K562 (cell line): ENCODE measurements around the gene DAP. TPM values are rescaled to one million over a fixed set of nuclear protein-coding genes. Genes with fewer than 3 reads are reported as not detected.

Source experiments
- ATF3 ChIP-seq, 2 experiments: fragments of 450-650 bp in 1 of 2; sonication (generic) in 1 of 2; formaldehyde crosslinking in 1 of 2; IDR thresholded peaks in 1 of 2; conservative IDR thresholded peaks in 1 of 2; 2 replicates each; pipeline versions ENCODE4 v1.6.1 to v1.8.1; 2016 to 2023; ENCODE audit warnings: mild to moderate bottlenecking in 2 of 2, moderate library complexity in 2 of 2, inconsistent platforms in 1 of 2, missing genetic modification reagents in 1 of 2
- CREB1 ChIP-seq, 2 experiments: sonication (generic) in 1 of 2; formaldehyde crosslinking in 1 of 2; IDR thresholded peaks; 2 replicates each; pipeline versions ENCODE4 v1.6.1 to v1.8.0; 2012 to 2022; ENCODE audit warnings: inconsistent platforms in 1 of 2, mild to moderate bottlenecking in 1 of 2, missing genetic modification reagents in 1 of 2, moderate library complexity in 1 of 2
- CXXC5 ChIP-seq: fragments of 250-450 bp; sonication (Bioruptor Pico); IDR thresholded peaks from 2 replicates; pipeline ENCODE4 v1.8.0; 2022; ENCODE audit warnings: inconsistent platforms, mild to moderate bottlenecking, moderate library complexity
- E2F5 ChIP-seq: sonication (generic); formaldehyde crosslinking; IDR thresholded peaks from 2 replicates; pipeline ENCODE4 v1.8.0; 2022; ENCODE audit warnings: mild to moderate bottlenecking, missing genetic modification reagents
- EZH2 ChIP-seq: IDR thresholded peaks from 2 replicates; pipeline ENCODE4 v1.6.1; 2012; ENCODE audit warnings: low read depth, mild to moderate bottlenecking, inconsistent platforms, low read length, borderline replicate concordance
- HDAC8 ChIP-seq: fragments of 450-650 bp; IDR thresholded peaks from 2 replicates; pipeline ENCODE4 v1.6.1; 2016; ENCODE audit warnings: mild to moderate bottlenecking, missing genetic modification characterization, moderate library complexity, missing compliant biosample characterization
- HNRNPLL ChIP-seq: fragments of 200-400 bp; formaldehyde crosslinking; IDR thresholded peaks from 2 replicates; pipeline ENCODE4 v1.6.1; 2017; ENCODE audit warnings: low read length, low read depth, mild to moderate bottlenecking; ENCODE audit not compliant: poor library complexity, severe bottlenecking
- JUND ChIP-seq, 2 experiments: IDR thresholded peaks; 2 replicates in 1 of 2; 3 replicates in 1 of 2; pipeline ENCODE4 v1.6.1; 2011; ENCODE audit warnings: borderline replicate concordance in 2 of 2, low read depth in 2 of 2, low read length in 2 of 2, improper control_type of control experiment in 1 of 2, missing biosample characterization in 1 of 2, missing genetic modification characterization in 1 of 2, missing genetic modification reagents in 1 of 2
- KDM2B ChIP-seq: fragments of 250-450 bp; sonication (Bioruptor Pico); IDR thresholded peaks from 2 replicates; pipeline ENCODE4 v1.8.0; 2021; ENCODE audit warnings: mild to moderate bottlenecking, moderate library complexity
- SPI1 ChIP-seq: IDR thresholded peaks from 2 replicates; pipeline ENCODE4 v1.6.1; 2011; ENCODE audit warnings: low read depth, low read length, control low read depth, borderline replicate concordance
- SRSF3 ChIP-seq: fragments of 200-400 bp; formaldehyde crosslinking; IDR thresholded peaks from 2 replicates; pipeline ENCODE4 v1.6.1; 2016; ENCODE audit warnings: mild to moderate bottlenecking, low read length, moderate library complexity; ENCODE audit not compliant: insufficient read depth
- SRSF9 ChIP-seq: fragments of 200-400 bp; formaldehyde crosslinking; IDR thresholded peaks from 2 replicates; pipeline ENCODE4 v1.6.1; 2017; ENCODE audit warnings: low read depth, low read length, borderline replicate concordance
- YY1 ChIP-seq, 3 experiments: IDR thresholded peaks; 2 replicates each; pipeline ENCODE4 v1.6.1; 2011; ENCODE audit warnings: low read length in 2 of 3, mild to moderate bottlenecking in 2 of 3, moderate library complexity in 2 of 3, borderline replicate concordance in 1 of 3, control low read depth in 1 of 3, low read depth in 1 of 3; ENCODE audit not compliant: insufficient read depth in 3 of 3, insufficient replicate concordance in 2 of 3, control insufficient read depth in 1 of 3, insufficient read length in 1 of 3; ENCODE audit errors: extremely low read depth in 1 of 3
- ZNF143 ChIP-seq: sonication (generic); formaldehyde crosslinking; IDR thresholded peaks from 2 replicates; pipeline ENCODE4 v1.9.0; 2022; ENCODE audit warnings: mild to moderate bottlenecking, missing genetic modification reagents
- ZNF511 ChIP-seq: sonication (generic); formaldehyde crosslinking; IDR thresholded peaks from 2 replicates; pipeline ENCODE4 v1.8.0; 2022; ENCODE audit warnings: mild to moderate bottlenecking, missing genetic modification reagents
- polyA plus RNA-seq, 8 experiments: library from polyadenylated mRNA; depleted of rRNA in 4 of 8; stranded (reverse) in 5 of 8; unstranded in 3 of 8; fragments of >200 nt; fragmentation: Nextera tagmentation in 2 of 8; fragmentation: Illumina TruSeq in 1 of 8; extraction: Ambion mirVana in 2 of 8; extraction: Trizol in 1 of 8; gene quantifications; 2 replicates each; pipeline versions ENCODE4 v1.2.1 to v1.2.3, GENCODE V29; 2011 to 2014; ENCODE audit warnings: inconsistent platforms in 1 of 8, missing spikeins in 1 of 8
- total RNA-seq, 7 experiments: library from RNA; depleted of rRNA in 6 of 7; stranded (reverse); fragments of >200 nt in 6 of 7; fragmentation: Illumina TruSeq in 2 of 7; extraction: Trizol in 2 of 7; gene quantifications; 2 replicates each; pipeline versions ENCODE4 v1.2.1 to v1.2.3, GENCODE V29; 2011 to 2021; ENCODE audit warnings: low replicate concordance in 1 of 7
- TF ChIP-seq, protein P1 (sequence below), 2 experiments: IDR thresholded peaks in 1 of 2; conservative IDR thresholded peaks in 1 of 2; 2 replicates each; pipeline ENCODE4 v1.6.1; 2016; ENCODE audit warnings: low read depth in 2 of 2, mild to moderate bottlenecking in 1 of 2, missing compliant biosample characterization in 1 of 2, missing genetic modification characterization in 1 of 2, moderate library complexity in 1 of 2

Gene DAP
- total and polyA plus RNA-seq, 9 of the 15 experiments (the other 6 are each of a cell fraction or from before 2014, with no cell fraction given) = 14.1 to 151 (median 34.5) TPM

DNA sequence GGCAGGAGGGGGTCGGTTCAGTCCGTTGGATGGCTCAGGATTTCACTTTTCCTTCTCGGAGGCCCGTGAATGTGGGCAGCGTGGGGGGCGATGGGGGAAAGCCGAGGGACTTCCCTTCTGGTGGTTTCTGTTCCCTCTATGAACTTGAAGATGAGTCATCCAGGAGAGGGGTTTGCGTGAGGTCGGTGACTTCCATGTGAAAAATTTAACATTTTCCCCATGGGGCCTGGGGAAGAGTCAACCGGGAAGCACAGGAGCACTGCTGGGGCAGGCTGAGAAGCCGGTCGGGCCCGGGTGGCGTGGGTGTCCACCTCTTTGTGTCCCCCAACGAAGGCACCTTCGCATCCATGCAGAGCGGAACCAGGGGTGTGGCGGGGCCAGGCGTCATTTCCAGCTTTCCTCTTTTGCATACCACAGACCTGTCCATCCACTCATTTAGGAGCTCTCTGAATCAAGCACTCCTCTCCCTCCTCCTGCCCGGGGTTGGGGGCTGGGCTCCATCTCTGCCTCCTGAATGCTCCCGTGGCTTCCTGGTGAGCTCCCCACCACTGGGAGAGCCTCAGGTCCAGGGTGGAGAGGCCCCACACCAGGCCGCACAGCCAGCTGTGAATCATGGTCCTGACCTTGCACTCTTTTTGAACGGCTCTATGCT is 128.8 kb downstream of the DAP start (continued):
- TF ChIP-seq ATF3 (IDR thresholded peaks at IDR 0.05) (peak; percentile 75), ATF3 (CRISPR knock-in tag; conservative IDR thresholded peaks at IDR 0.05) (no peak), SRSF3 (no peak), HDAC8 (tag) (no peak), HNRNPLL (no peak), ZNF143 (CRISPR knock-in tag) (no peak), E2F5 (no peak), EZH2 (no peak), CXXC5 (CRISPR knock-in tag) (no peak), CREB1 (IDR thresholded peaks at IDR 0.05) (no peak), CREB1 (CRISPR knock-in tag; IDR thresholded peaks at IDR 0.05) (no peak), JUND (IDR thresholded peaks at IDR 0.05; ENCODE audit: borderline replicate concordance, low read depth, low read length) (peak; percentile 50; the same call in 1 of the 2 replicates), JUND (tag; IDR thresholded peaks at IDR 0.05; ENCODE audit: borderline replicate concordance, low read depth, low read length) (no peak), YY1 (IDR thresholded peaks at IDR 0.05; ENCODE audit: borderline replicate concordance in 1 of 3, control insufficient read depth in 1 of 3, extremely low read depth in 1 of 3, insufficient read depth in 3 of 3, insufficient read length in 1 of 3, insufficient replicate concordance in 2 of 3, low read depth in 1 of 3, low read length in 2 of 3) (peak in 1 of 3 experiments; percentile 2), KDM2B (no peak), SPI1 (0 out of 2 replicates have a peak, but pooled peaks have one; percentile 7), SRSF9 (no peak), ZNF511 (CRISPR knock-in tag) (no peak)
- TF ChIP-seq, protein P1, sequence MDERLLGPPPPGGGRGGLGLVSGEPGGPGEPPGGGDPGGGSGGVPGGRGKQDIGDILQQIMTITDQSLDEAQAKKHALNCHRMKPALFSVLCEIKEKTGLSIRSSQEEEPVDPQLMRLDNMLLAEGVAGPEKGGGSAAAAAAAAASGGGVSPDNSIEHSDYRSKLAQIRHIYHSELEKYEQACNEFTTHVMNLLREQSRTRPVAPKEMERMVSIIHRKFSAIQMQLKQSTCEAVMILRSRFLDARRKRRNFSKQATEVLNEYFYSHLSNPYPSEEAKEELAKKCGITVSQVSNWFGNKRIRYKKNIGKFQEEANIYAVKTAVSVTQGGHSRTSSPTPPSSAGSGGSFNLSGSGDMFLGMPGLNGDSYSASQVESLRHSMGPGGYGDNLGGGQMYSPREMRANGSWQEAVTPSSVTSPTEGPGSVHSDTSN (CRISPR knock-in tag; IDR thresholded peaks at IDR 0.05; ENCODE audit: low read depth) = no peak
- TF ChIP-seq, protein P1 (tag; conservative IDR thresholded peaks at IDR 0.05; ENCODE audit: low read depth) = no peak
